Activated naive CD4-positive, alpha-beta T cell treated with anti-CD3 and anti-CD28 coated beads for 36 hours (primary cell): ENCODE data around the gene SPDYE9. TPM values are rescaled to one million over a fixed set of nuclear protein-coding genes. Genes with fewer than 3 reads are reported as not detected.
"Not testable (repeated sequence)": the region's sequence is repeated elsewhere in the genome, so short reads cannot be mapped to it uniquely, and the experiment has no call there.

ENCODE experiments used
- CTCF ChIA-PET: fragments of 350-600 bp; sonication (Branson Sonifier 250); formaldehyde crosslinking; loops from one replicate; lab custom pipeline; 2021; ENCODE audit warnings: antibody characterized with exemption; lab: Charles Lee
- DNase-seq: peaks from one replicate; pipeline ENCODE4 v3.0.0-alpha.2; 2020
- H3K27ac Mint-ChIP-seq: one replicate; pipeline ENCODE4 v1.8.0; 2021; ENCODE audit warnings: mild to moderate bottlenecking, mixed read lengths
- H3K27me3 Mint-ChIP-seq: one replicate; pipeline ENCODE4 v1.8.0; 2021; ENCODE audit warnings: low read depth, mixed read lengths
- H3K36me3 Mint-ChIP-seq: one replicate; pipeline ENCODE4 v1.8.0; 2021; ENCODE audit warnings: low read depth, mixed read lengths
- H3K4me1 Mint-ChIP-seq: one replicate; pipeline ENCODE4 v1.8.0; 2021; ENCODE audit warnings: low read depth, mixed read lengths
- H3K4me3 Mint-ChIP-seq: one replicate; pipeline ENCODE4 v1.8.0; 2021; ENCODE audit warnings: mild to moderate bottlenecking, moderate library complexity, mixed read lengths
- H3K9me3 Mint-ChIP-seq: one replicate; pipeline ENCODE4 v1.8.0; 2021; ENCODE audit warnings: mixed read lengths
- intact Hi-C: fragments of 100-400 bp; cut with micrococcal nuclease; formaldehyde crosslinking; loops from one replicate; pipeline ENCODE4 v1.15.1; 2023
- total RNA-seq, 2 experiments: library from RNA; stranded (reverse); gene quantifications; one replicate each; pipeline ENCODE4 v1.2.3, GENCODE V29; 2021

Gene SPDYE9
- not detected for total RNA-seq

- H3K9me3 Mint-ChIP-seq, H3K36me3 Mint-ChIP-seq, H3K27me3 Mint-ChIP-seq, H3K27ac Mint-ChIP-seq, H3K4me1 Mint-ChIP-seq, CTCF ChIA-PET, DNase-seq, intact Hi-C loops, H3K4me3 Mint-ChIP-seq: not testable (repeated sequence)
Observed at GRCh38 chr7:73085938-73086337, at the start of gene SPDYE9. Gene SPDYE9, minus strand, starts transcription at chr7:73086038. Its CDS starts 1,800 bp downstream, at chr7:73084238.

- intact Hi-C loops, H3K27ac Mint-ChIP-seq, H3K9me3 Mint-ChIP-seq, CTCF ChIA-PET, H3K27me3 Mint-ChIP-seq, H3K4me1 Mint-ChIP-seq, DNase-seq, H3K4me3 Mint-ChIP-seq, H3K36me3 Mint-ChIP-seq: not testable (repeated sequence)
Observed at GRCh38 chr7:73134866-73135265, 49.0 kb upstream of the SPDYE9 start.

- DNase-seq, intact Hi-C loops, H3K27me3 Mint-ChIP-seq, CTCF ChIA-PET, H3K27ac Mint-ChIP-seq, H3K4me1 Mint-ChIP-seq, H3K9me3 Mint-ChIP-seq, H3K4me3 Mint-ChIP-seq, H3K36me3 Mint-ChIP-seq: not testable (repeated sequence)
Observed at GRCh38 chr7:73132651-73133217, 46.9 kb upstream of the SPDYE9 start.

GRCh38 chr7:73130612-73131011 lies 44.8 kb upstream of the SPDYE9 start:
- H3K4me1 Mint-ChIP-seq, CTCF ChIA-PET, H3K36me3 Mint-ChIP-seq, H3K27ac Mint-ChIP-seq, H3K9me3 Mint-ChIP-seq, intact Hi-C loops, DNase-seq, H3K4me3 Mint-ChIP-seq, H3K27me3 Mint-ChIP-seq: not testable (repeated sequence)

GRCh38 chr7:73124126-73124525 lies 38.3 kb upstream of the SPDYE9 start:
- DNase-seq, H3K27ac Mint-ChIP-seq, H3K4me3 Mint-ChIP-seq, H3K27me3 Mint-ChIP-seq, H3K36me3 Mint-ChIP-seq, H3K4me1 Mint-ChIP-seq, intact Hi-C loops, CTCF ChIA-PET, H3K9me3 Mint-ChIP-seq: not testable (repeated sequence)

GRCh38 chr7:73122778-73123447 lies 37.1 kb upstream of the SPDYE9 start:
- H3K4me3 Mint-ChIP-seq, DNase-seq, H3K27ac Mint-ChIP-seq, CTCF ChIA-PET, intact Hi-C loops, H3K36me3 Mint-ChIP-seq, H3K27me3 Mint-ChIP-seq, H3K4me1 Mint-ChIP-seq, H3K9me3 Mint-ChIP-seq: not testable (repeated sequence)

GRCh38 chr7:73118155-73118554 lies 32.3 kb upstream of the SPDYE9 start:
- H3K36me3 Mint-ChIP-seq, CTCF ChIA-PET, H3K4me3 Mint-ChIP-seq, H3K27me3 Mint-ChIP-seq, H3K9me3 Mint-ChIP-seq, intact Hi-C loops, DNase-seq, H3K27ac Mint-ChIP-seq, H3K4me1 Mint-ChIP-seq: not testable (repeated sequence)

GRCh38 chr7:73057811-73058210 lies 28.0 kb downstream of the SPDYE9 start, which contains the start of gene SPDYE11:
Gene SPDYE11, minus strand, starts transcription at chr7:73057911. Its CDS starts 1,800 bp downstream, at chr7:73056111.
- H3K9me3 Mint-ChIP-seq, H3K36me3 Mint-ChIP-seq, H3K27me3 Mint-ChIP-seq, H3K4me3 Mint-ChIP-seq, DNase-seq, H3K27ac Mint-ChIP-seq, H3K4me1 Mint-ChIP-seq, intact Hi-C loops, CTCF ChIA-PET: not testable (repeated sequence)

- H3K36me3 Mint-ChIP-seq, H3K4me3 Mint-ChIP-seq, intact Hi-C loops, H3K9me3 Mint-ChIP-seq, DNase-seq, H3K4me1 Mint-ChIP-seq, H3K27ac Mint-ChIP-seq, CTCF ChIA-PET, H3K27me3 Mint-ChIP-seq: not testable (repeated sequence)
Observed at GRCh38 chr7:73029666-73030065, 56.2 kb downstream of the SPDYE9 start, which contains the start of gene SPDYE8. Gene SPDYE8, minus strand, starts transcription at chr7:73029766. Its CDS starts 1,800 bp downstream, at chr7:73027966.

Other genes starting within 250 kb of the SPDYE9 start
- gene POM121, start 160.9 kb downstream of the SPDYE9 start, total RNA-seq = 10 to 100 TPM; 35.7 to 35.9 TPM
- gene TRIM74, start 116.6 kb downstream of the SPDYE9 start, total RNA-seq = under 1 TPM; 0.72 to 0.86 TPM
- gene SPDYE8, start 56.3 kb downstream of the SPDYE9 start, total RNA-seq = not detected
- not detected for gene SPDYE11, start 28.1 kb downstream of the SPDYE9 start, total RNA-seq
- 10 to 100 TPM; 53.3 to 57.0 TPM for gene NSUN5, start 222.8 kb upstream of the SPDYE9 start, total RNA-seq
- not detected for gene TRIM50, start 242.0 kb upstream of the SPDYE9 start, total RNA-seq
- gene FKBP6, start 242.1 kb upstream of the SPDYE9 start, total RNA-seq = not detected